ENCODE data around the gene FTHL17. TPM values are rescaled to one million over a fixed set of nuclear protein-coding genes. Genes with fewer than 3 reads are reported as not detected.

FTHL17 gene
- total RNA-seq (not detected), total RNA-seq (0 reads per million in 2 donors)

- no peak for DNase-seq
- no peaks in the 10 kb centered on the region for H3K36me3 Mint-ChIP-seq (ENCODE audit: low read depth)
- H3K9me3 ChIP-seq (ENCODE audit: control insufficient read depth, low read length, poor library complexity, severe bottlenecking) = no peaks in the 10 kb centered on the region
- ATAC-seq = no peak
- H3K27ac Mint-ChIP-seq = no peak within 1 kb of the TSS
- no peak within 1 kb of the TSS for H3K4me3 Mint-ChIP-seq
- H3K4me1 Mint-ChIP-seq = no peaks in the 10 kb centered on the region
- no peaks in the 10 kb centered on the region for H3K27me3 Mint-ChIP-seq
Measured at GRCh38 chrX:31071725-31072124, at the start of gene FTHL17. TSS of gene FTHL17 (minus strand) at chrX:31072041. CDS start at chrX:31071953, 88 bp downstream.

DNA sequence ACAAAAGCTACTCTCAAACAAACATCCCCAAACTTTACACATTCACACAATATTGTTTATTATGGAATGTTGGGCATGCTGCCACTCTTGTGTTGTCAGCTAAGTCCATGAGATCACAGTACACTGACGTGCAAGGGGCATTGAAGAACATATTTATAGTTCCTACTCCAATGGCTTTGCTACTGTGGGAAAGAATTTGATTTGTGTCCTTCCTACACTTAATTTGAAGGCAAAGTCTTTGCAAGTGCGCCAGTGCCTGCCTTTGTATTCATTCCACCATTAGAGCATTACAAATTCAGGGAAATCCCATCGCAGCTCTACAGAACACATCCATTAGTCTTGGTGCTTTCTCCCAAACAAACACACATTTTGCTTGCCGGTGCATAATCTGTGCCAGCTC, 45.4 kb upstream of the FTHL17 start:
- DNase-seq (no peak), ATAC-seq (no peak)
- Mint-ChIP-seq H3K27ac (no peak overlapping the region), H3K4me1 (no peaks in the 10 kb centered on the region), H3K36me3 (ENCODE audit: low read depth) (no peaks in the 10 kb centered on the region), H3K27me3 (peaks cover 5% of the 10 kb centered on the region), H3K4me3 (no peak overlapping the region)
- no peaks in the 10 kb centered on the region for H3K9me3 ChIP-seq (ENCODE audit: control insufficient read depth, low read length, poor library complexity, severe bottlenecking)

- DNase-seq = no peak
- no peak for ATAC-seq
- no peak overlapping the region for H3K27ac Mint-ChIP-seq
- H3K27me3 Mint-ChIP-seq = peaks cover 5% of the 10 kb centered on the region
- no peaks in the 10 kb centered on the region for H3K4me1 Mint-ChIP-seq
- no peaks in the 10 kb centered on the region for H3K9me3 ChIP-seq (ENCODE audit: control insufficient read depth, low read length, poor library complexity, severe bottlenecking)
- H3K36me3 Mint-ChIP-seq (ENCODE audit: low read depth) = no peaks in the 10 kb centered on the region
- no peak overlapping the region for H3K4me3 Mint-ChIP-seq
Measured at GRCh38 chrX:31115398-31115797, 43.6 kb upstream of the FTHL17 start.

DNA sequence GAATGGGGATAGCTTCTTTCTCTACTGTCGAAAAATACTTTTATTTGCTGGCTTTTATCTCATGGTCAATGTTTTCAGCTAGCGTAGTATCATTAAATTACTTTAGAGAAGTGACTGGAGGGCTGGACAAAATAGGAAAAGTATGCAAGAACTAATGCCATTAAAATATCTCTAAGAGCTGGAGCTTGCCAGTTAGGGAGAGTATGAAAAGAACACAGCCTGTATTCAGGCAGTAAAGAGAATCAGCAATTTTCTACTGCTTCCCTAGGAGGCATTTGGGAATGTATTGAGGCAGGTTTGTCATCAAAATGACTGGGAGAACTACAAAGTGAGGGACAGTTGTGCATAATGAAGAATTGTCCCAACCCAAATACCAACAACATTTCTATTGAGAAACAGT, 43.0 kb upstream of the FTHL17 start:
- Mint-ChIP-seq H3K36me3 (ENCODE audit: low read depth) (no peaks in the 10 kb centered on the region), H3K4me1 (no peaks in the 10 kb centered on the region), H3K4me3 (no peak overlapping the region), H3K27ac (no peak overlapping the region), H3K27me3 (peaks cover 5% of the 10 kb centered on the region)
- DNase-seq (no peak), ATAC-seq (no peak)
- H3K9me3 ChIP-seq (ENCODE audit: control insufficient read depth, low read length, poor library complexity, severe bottlenecking) = no peaks in the 10 kb centered on the region

GRCh38 chrX:31112226-31112999, 40.6 kb upstream of the FTHL17 start:
- DNase-seq (no peak), ATAC-seq (no peak)
- Mint-ChIP-seq H3K4me3 (no peak overlapping the region), H3K4me1 (no peaks in the 10 kb centered on the region), H3K27me3 (peaks cover 5% of the 10 kb centered on the region), H3K36me3 (ENCODE audit: low read depth) (no peaks in the 10 kb centered on the region), H3K27ac (no peak overlapping the region)
- no peaks in the 10 kb centered on the region for H3K9me3 ChIP-seq (ENCODE audit: control insufficient read depth, low read length, poor library complexity, severe bottlenecking)

GRCh38 chrX:31110657-31111056, 38.8 kb upstream of the FTHL17 start:
- H3K9me3 ChIP-seq (ENCODE audit: control insufficient read depth, low read length, poor library complexity, severe bottlenecking) = no peaks in the 10 kb centered on the region
- H3K36me3 Mint-ChIP-seq (ENCODE audit: low read depth) = no peaks in the 10 kb centered on the region
- H3K27me3 Mint-ChIP-seq = peaks cover 5% of the 10 kb centered on the region
- ATAC-seq (no peak), DNase-seq (no peak)
- H3K4me3 Mint-ChIP-seq = no peak overlapping the region
- no peak overlapping the region for H3K27ac Mint-ChIP-seq
- no peaks in the 10 kb centered on the region for H3K4me1 Mint-ChIP-seq

- H3K9me3 ChIP-seq (ENCODE audit: control insufficient read depth, low read length, poor library complexity, severe bottlenecking) = no peaks in the 10 kb centered on the region
- Mint-ChIP-seq H3K4me1 (no peaks in the 10 kb centered on the region), H3K27ac (no peak overlapping the region), H3K4me3 (no peak overlapping the region), H3K27me3 (no peaks in the 10 kb centered on the region), H3K36me3 (ENCODE audit: low read depth) (no peaks in the 10 kb centered on the region)
- DNase-seq (no peak), ATAC-seq (peak; percentile 27)
Measured at GRCh38 chrX:31099536-31100090, 27.8 kb upstream of the FTHL17 start.

GRCh38 chrX:31098079-31098478, 26.2 kb upstream of the FTHL17 start:
- H3K36me3 Mint-ChIP-seq (ENCODE audit: low read depth) = no peaks in the 10 kb centered on the region
- no peak overlapping the region for H3K4me3 Mint-ChIP-seq
- H3K4me1 Mint-ChIP-seq = no peaks in the 10 kb centered on the region
- no peak overlapping the region for H3K27ac Mint-ChIP-seq
- no peaks in the 10 kb centered on the region for H3K9me3 ChIP-seq (ENCODE audit: control insufficient read depth, low read length, poor library complexity, severe bottlenecking)
- ATAC-seq (no peak), DNase-seq (no peak)
- no peaks in the 10 kb centered on the region for H3K27me3 Mint-ChIP-seq

DNA sequence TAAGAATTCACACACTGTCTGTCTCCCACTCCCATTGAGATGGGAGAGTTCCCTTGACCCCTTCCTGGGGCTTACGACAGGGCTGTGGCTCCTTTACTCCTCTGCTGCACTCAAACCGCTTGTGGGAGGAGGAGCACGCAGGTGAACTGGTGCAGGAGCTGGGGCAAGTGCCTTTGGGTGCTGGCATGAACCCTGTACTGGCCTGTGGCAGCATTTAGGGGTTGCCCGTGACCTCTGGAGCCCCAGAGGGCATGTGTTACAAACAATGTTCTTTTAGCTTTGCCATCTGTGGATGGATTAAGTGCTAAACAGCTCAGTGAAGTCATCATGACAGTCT, 21.8 kb upstream of the FTHL17 start:
- no peak for DNase-seq
- Mint-ChIP-seq H3K27me3 (no peaks in the 10 kb centered on the region), H3K4me1 (no peaks in the 10 kb centered on the region), H3K27ac (no peak overlapping the region), H3K36me3 (ENCODE audit: low read depth) (no peaks in the 10 kb centered on the region), H3K4me3 (no peak overlapping the region)
- no peaks in the 10 kb centered on the region for H3K9me3 ChIP-seq (ENCODE audit: control insufficient read depth, low read length, poor library complexity, severe bottlenecking)
- no peak for ATAC-seq

GRCh38 chrX:31092970-31093638, 21.3 kb upstream of the FTHL17 start:
- ATAC-seq = no peak
- Mint-ChIP-seq H3K4me3 (no peak overlapping the region), H3K4me1 (no peaks in the 10 kb centered on the region), H3K27me3 (no peaks in the 10 kb centered on the region), H3K36me3 (ENCODE audit: low read depth) (no peaks in the 10 kb centered on the region), H3K27ac (no peak overlapping the region)
- no peak for DNase-seq
- no peaks in the 10 kb centered on the region for H3K9me3 ChIP-seq (ENCODE audit: control insufficient read depth, low read length, poor library complexity, severe bottlenecking)

GRCh38 chrX:31092476-31092875, 20.6 kb upstream of the FTHL17 start:
- no peaks in the 10 kb centered on the region for H3K9me3 ChIP-seq (ENCODE audit: control insufficient read depth, low read length, poor library complexity, severe bottlenecking)
- no peak for ATAC-seq
- H3K36me3 Mint-ChIP-seq (ENCODE audit: low read depth) = no peaks in the 10 kb centered on the region
- no peak overlapping the region for H3K4me3 Mint-ChIP-seq
- no peaks in the 10 kb centered on the region for H3K4me1 Mint-ChIP-seq
- no peaks in the 10 kb centered on the region for H3K27me3 Mint-ChIP-seq
- DNase-seq = no peak
- no peak overlapping the region for H3K27ac Mint-ChIP-seq

GRCh38 chrX:31091819-31092218, 20.0 kb upstream of the FTHL17 start:
- Mint-ChIP-seq H3K4me3 (no peak overlapping the region), H3K27ac (no peak overlapping the region), H3K36me3 (ENCODE audit: low read depth) (no peaks in the 10 kb centered on the region), H3K27me3 (no peaks in the 10 kb centered on the region), H3K4me1 (no peaks in the 10 kb centered on the region)
- ATAC-seq (no peak), DNase-seq (no peak)
- H3K9me3 ChIP-seq (ENCODE audit: control insufficient read depth, low read length, poor library complexity, severe bottlenecking) = no peaks in the 10 kb centered on the region

GRCh38 chrX:31074522-31074921, 2.7 kb upstream of the FTHL17 start:
- Mint-ChIP-seq H3K36me3 (ENCODE audit: low read depth) (no peaks in the 10 kb centered on the region), H3K27ac (no peak overlapping the region), H3K4me3 (no peak overlapping the region), H3K27me3 (no peaks in the 10 kb centered on the region), H3K4me1 (no peaks in the 10 kb centered on the region)
- no peak for DNase-seq
- no peak for ATAC-seq
- no peaks in the 10 kb centered on the region for H3K9me3 ChIP-seq (ENCODE audit: control insufficient read depth, low read length, poor library complexity, severe bottlenecking)

- Mint-ChIP-seq H3K27ac (no peak overlapping the region), H3K36me3 (ENCODE audit: low read depth) (no peaks in the 10 kb centered on the region), H3K4me1 (no peaks in the 10 kb centered on the region), H3K27me3 (no peaks in the 10 kb centered on the region), H3K4me3 (no peak overlapping the region)
- ATAC-seq (no peak), DNase-seq (no peak)
- no peaks in the 10 kb centered on the region for H3K9me3 ChIP-seq (ENCODE audit: control insufficient read depth, low read length, poor library complexity, severe bottlenecking)
Measured at GRCh38 chrX:31071262-31071661, 579 bp downstream of the FTHL17 start.

Data from T-helper 17 cell (primary cell).